Stimulated activated CD8-positive, alpha-beta memory T cell treated with anti-CD3 and anti-CD28 coated beads, Interleukin-4, amount 100 ng/mL, for 1 hour (primary cell): ENCODE measurements around the gene TMEM131.
A peak's percentile ranks its signal among the peaks of the same experiment; 100 is the strongest.

Source experiments
- DNase-seq, 2 donors: peaks; one replicate each; pipeline ENCODE4 v3.0.0-alpha.2; 2020; ENCODE audit warnings: low read depth in 2 of 2, low spot score in 1 of 2

The TMEM131 gene

GRCh38 chr2:97726261-97727064 is 269.3 kb downstream of the TMEM131 start:
- no peak for DNase-seq

- no peak for DNase-seq
Measured at GRCh38 chr2:97724946-97725688, 270.6 kb downstream of the TMEM131 start.

DNA sequence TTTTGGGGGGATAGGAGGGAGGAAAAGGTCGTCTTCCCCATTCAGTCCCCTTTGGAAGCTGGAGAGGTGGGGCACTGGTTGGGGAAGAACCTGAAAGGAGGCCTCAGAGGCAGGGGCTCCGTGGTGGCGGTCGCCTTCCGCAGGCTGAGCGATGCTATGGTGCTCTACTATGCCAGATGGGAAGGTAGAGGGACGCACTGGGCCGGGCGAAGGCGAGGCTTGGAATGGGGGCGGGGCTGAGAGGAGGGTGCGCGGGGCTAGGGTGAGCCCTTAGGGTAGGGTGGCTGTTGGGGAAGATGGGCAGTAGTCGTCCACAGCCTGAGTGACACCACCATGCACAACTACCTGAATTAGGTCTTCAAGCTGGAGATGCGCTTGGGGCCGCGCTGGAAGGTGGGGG is 271.2 kb downstream of the TMEM131 start:
- no peak for DNase-seq

DNA sequence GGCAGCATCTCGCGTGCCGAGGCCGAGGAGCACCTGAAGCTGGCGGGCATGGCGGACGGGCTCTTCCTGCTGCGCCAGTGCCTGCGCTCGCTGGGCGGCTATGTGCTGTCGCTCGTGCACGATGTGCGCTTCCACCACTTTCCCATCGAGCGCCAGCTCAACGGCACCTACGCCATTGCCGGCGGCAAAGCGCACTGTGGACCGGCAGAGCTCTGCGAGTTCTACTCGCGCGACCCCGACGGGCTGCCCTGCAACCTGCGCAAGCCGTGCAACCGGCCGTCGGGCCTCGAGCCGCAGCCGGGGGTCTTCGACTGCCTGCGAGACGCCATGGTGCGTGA is 271.7 kb downstream of the TMEM131 start:
- no peak for DNase-seq

- DNase-seq, result no peak
Measured at GRCh38 chr2:97723156-97724072, 272.3 kb downstream of the TMEM131 start.

GRCh38 chr2:97722227-97722626 is 273.5 kb downstream of the TMEM131 start:
- DNase-seq, result no peak

DNA sequence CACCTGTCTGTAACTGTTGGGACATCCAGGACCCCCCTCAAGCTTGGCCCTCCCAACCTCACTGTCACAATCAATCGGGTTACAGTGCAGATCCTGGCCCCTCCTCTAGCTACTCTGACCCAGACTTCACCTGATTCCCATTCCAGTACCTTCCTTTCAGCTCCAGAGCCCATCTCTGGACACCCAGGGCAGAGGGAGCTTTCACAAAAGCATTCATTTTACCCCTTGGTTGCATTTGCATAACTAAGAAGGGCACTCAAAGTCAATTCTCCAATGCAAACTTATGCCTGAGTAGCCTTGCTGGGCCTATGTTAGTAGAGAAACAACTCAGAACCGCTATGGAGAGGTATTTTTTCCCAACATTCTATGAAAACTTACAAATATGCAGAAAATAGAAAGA is 275.0 kb downstream of the TMEM131 start:
- no peak for DNase-seq

DNA sequence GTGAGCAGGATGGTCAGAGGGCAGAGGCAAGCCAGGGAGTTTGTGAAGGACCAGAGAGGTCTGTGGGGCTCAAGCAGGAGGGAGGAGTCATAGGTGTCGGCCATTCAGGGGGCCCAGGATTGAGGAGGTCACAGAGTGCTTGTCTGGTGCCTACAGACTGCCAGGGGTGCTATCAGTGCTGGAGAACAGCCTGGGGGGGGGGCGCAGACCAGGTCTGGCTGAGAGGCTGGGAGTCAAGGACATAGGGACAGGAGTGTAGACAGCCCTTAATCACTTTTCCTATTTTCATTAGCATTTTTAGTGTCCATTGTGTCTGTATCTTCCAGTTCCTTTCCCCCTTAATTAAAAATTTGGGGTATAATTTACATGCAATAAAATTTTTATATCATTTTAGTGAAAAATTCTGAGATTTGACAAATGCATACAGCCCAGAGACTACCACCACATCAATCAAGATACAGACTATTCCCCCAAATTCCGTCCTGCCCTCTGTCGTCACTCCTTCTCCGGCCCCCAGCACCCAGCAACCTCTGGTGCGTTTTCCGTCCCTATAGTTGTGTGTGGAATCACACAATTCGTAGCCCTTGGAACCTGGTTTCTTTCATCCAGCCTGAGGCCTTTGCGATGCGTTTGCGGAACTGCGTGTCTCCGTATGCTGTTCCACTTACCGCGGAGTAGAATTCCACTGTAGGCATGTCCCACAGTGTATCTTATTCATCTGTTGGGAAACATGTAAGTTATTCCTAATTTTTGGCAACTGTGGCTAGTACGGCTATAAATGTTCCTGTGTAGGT is 276.2 kb downstream of the TMEM131 start:
- no peak for DNase-seq

GRCh38 chr2:97718942-97719341 is 276.8 kb downstream of the TMEM131 start:
- DNase-seq, result no peak

DNA sequence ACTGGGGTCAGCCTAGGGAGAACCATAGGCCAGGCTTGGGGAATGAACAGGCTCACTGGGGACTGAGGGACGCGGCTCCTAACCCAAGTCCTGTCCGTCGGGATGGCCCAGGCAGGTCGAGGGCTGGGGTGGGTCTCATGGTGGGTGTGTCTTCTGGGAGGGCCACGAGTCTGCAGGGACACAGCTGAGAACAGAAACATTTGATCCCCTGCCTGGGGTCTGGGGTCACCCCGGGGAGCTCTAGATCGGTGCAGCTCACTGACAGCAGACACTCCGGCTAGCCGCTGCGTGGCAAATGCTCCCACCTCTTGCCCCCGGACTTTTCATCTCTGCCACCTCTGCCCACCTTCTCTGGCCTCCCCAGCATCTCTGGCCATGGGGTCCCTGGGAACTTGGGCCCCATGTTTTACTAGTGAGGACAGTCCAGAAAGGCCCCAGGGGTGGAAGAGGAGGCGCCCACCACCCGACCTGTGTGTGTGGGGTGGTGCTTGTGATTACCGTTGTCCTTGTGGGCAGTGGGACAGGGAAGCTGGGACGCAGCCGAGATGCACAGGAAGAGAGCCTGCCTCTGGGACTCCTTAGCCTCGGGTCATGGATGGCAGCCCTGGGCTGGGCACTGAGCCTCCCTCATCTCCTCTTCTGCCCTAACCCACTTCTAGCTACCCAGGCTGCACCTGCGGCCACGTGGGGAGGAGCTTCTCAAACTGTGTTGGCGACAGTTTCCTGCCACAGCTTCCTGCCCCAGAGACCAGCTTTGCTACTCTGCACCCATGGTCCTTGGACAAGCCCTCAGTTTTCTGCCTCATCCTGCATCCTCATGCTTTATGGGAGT is 277.5 kb downstream of the TMEM131 start:
- DNase-seq, result peak; percentile 47 to 58

DNA sequence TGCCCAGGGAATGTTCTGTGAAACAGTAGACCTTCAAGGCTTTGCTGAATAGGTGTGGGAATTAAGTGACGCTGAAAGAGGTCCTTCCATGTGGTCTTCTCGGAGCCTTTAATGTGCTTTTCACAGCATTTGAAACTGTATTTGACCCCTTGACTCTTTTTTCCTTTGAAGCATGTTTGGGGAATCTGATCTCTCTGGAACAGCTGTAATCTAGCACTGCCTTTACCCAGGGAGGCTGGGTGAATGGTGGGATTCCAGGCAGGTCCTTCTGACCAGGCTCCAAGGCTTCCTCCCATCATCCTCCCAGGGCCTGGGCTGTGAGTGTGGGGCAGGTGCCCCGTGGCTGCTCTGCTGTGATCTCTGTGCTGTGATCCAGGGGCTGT is 278.1 kb downstream of the TMEM131 start:
- no peak for DNase-seq

DNA sequence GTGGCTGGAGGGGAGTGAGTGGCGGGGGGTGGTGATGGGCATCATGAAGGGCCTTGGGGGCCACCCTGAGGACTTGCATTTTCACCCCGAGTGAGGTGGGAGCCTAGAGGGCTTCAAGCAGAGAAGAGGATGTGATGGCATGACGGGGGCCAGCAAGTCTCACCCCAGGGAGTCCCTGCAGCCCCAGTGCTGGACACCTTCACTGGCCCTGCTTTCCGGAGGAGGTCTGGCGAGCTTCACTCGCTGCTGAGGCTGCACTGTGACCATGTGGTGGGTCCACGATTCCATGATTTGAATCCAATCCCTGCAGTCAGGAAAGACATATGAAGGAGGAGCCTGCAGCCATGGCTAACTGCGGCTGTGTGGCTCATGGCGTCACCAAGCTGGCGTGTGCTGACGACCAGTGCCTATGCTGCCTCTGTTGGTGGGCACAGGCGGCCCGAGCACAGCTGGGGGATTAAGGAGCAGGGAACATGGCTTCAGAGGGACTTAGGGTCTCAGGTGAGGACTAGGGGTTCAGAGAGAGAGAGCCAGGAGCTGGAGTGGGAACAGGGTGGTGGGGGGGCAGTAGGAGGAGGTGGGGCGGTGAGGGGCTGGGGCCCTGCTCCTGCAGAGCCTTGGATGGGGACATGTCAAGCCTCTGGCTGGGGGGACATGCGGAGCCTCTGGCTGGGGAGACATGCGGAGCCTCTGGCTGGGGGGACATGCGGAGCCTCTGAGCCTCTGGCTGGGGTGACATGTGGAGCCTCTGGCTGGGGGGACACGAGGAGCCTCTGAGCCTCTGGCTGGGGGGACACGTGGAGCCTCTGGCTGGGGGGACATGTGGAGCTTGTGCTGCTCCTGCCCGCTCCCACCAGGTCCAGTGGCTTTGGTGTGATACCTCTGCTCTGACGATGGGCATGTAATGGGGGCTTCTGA is 278.8 kb downstream of the TMEM131 start:
- no peak for DNase-seq

DNA sequence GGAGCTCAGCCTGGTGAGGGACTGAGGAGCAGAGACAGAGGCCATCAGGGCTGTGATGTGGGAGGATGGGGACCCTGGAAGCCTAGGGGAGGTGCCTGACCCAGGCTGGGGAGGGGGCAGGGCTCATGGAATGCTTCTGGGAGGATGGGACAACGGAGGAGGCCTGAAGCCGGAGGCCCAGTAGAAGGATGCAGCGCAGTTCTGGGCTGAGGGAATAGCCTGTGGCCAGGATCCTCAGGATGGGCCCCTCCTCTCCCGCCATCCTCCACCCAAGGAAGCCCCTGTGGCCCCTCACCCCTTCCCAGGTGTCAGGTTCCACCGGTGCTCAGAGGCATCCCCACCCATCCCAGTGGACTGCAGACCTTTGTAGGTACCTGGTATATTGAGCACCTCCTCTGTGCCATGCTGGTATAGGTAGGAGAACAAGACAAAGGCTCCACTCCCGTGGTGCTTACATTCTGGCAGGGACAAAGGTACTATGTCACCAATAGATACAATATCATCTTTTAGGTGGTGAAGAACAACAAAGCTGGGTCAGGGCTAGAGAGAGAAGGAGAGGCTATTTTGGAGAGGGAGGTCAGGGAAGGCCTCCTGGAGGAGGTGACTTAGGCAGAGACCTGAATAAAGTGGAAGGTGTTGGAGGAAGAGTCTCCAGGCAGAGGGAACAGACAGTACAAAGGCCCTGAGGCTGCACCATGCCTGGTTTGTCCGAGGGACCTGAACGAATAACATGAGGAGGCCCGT is 279.6 kb downstream of the TMEM131 start:
- DNase-seq, result no peak

- no peak for DNase-seq
Measured at GRCh38 chr2:97714950-97715652, 280.6 kb downstream of the TMEM131 start.

DNA sequence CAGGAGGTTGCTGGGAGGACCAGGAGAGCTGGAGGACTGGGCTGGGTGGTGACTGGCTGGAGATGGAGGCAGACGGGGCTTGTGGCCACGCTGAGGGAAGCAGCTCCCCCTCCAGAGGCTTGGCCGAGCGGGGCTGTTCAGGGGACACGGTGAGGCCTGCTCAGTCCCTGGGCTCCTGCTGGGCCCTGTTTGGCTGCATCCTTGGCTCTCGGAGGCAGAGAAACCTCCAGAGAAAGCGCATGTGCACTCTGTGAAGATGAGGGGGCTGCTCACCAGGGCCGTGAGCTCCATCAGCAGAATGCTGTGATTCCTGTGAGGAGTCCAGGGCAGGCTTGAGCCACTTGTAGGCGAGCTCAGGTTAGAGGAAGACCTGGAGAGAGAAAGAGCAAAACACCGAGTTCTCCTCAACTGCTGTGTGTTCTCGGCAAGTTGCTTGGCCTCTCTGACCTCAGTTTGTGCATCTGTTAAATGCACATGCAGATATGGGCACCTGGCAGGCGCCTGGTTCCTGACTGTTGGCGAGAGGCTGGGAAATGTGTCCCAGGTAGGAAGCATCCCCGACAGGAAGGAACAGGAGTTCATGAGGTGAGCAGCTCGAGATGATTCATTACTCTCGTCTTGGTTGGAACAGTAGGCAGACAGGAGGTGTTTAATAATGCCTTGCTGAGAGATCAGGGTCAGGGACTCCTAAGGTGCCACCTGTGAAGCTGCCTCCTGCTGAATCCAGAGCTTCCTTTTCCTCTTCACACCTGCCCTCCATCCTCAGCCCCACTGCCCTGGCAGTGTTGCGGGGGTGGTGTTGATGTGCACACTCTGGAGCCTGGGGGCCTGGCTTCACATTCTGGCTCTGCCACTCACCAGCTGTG is 281.4 kb downstream of the TMEM131 start:
- no peak for DNase-seq

GRCh38 chr2:97713296-97714083 is 282.3 kb downstream of the TMEM131 start, which contains the start of gene ZAP70:
Gene ZAP70, plus strand, starts transcription at chr2:97713576. Its CDS starts 10,461 bp downstream, at chr2:97724037.
- DNase-seq, result peak in 1 of 2 donors; percentile 32
